Panc1 (cell line): ENCODE measurements around the gene PEDS1. TPM values are rescaled to one million over a fixed set of nuclear protein-coding genes. Genes with fewer than 3 reads are reported as not detected.
A peak's percentile ranks its signal among the peaks of the same experiment; 100 is the strongest.

Source experiments
- ATAC-seq: fragments of 200-7000 bp; cut with Tn5 transposase; 2 replicates; pipeline ENCODE4 v1.9.1; 2020; ENCODE audit warnings: mild to moderate bottlenecking, moderate library complexity
- BruUV-seq: library from RNA; stranded (reverse); fragments of 400-500 nt; replicated peaks from 2 replicates; lab custom pipeline; 2021; lab: Mats Ljungman, UMichigan
- CTCF ChIA-PET: fragments of 300-600 bp; sonication (Branson Sonifier 250); formaldehyde crosslinking; loops from one replicate; lab custom pipeline; 2022; ENCODE audit warnings: antibody characterized with exemption; lab: Charles Lee
- POLR2A ChIA-PET: fragments of 300-600 bp; sonication (Branson Sonifier 250); formaldehyde crosslinking; loops from one replicate; lab custom pipeline; 2022; ENCODE audit warnings: antibody characterized with exemption; lab: Charles Lee
- DNase-seq: peaks from one replicate; pipeline ENCODE4 v3.0.0-alpha.2; 2010; ENCODE audit warnings: low read depth, low spot score
- H3K27ac ChIP-seq: 2 replicates; pipeline ENCODE4 v1.5.1; 2011; ENCODE audit warnings: mild to moderate bottlenecking, low read length, inconsistent platforms
- H3K27me3 ChIP-seq: fragments of 200-500 bp; sonication (Bioruptor generic); 2 replicates; pipeline ENCODE4 v1.6.0; 2014; ENCODE audit warnings: low read length, inconsistent platforms; ENCODE audit not compliant: control insufficient read depth, insufficient read depth
- H3K36me3 ChIP-seq: fragments of 200-500 bp; sonication (Bioruptor generic); 2 replicates; pipeline ENCODE4 v1.5.1; 2014; ENCODE audit warnings: inconsistent platforms, mild to moderate bottlenecking, low read length, moderate library complexity; ENCODE audit not compliant: control insufficient read depth, insufficient read depth
- H3K4me1 ChIP-seq: 2 replicates; pipeline ENCODE4 v1.5.1; 2011; ENCODE audit warnings: inconsistent platforms, mild to moderate bottlenecking, low read length, moderate library complexity; ENCODE audit not compliant: control insufficient read depth, insufficient read depth
- H3K4me3 ChIP-seq, 2 experiments: 2 replicates each; pipeline ENCODE4 v1.5.1; 2011 to 2012; ENCODE audit warnings: low read depth in 2 of 2, low read length in 2 of 2, mild to moderate bottlenecking in 2 of 2, inconsistent platforms in 1 of 2, moderate library complexity in 1 of 2
- H3K9me3 ChIP-seq: fragments of 200-500 bp; sonication (Bioruptor generic); 2 replicates; pipeline ENCODE4 v1.5.1; 2014; ENCODE audit warnings: low read depth, mild to moderate bottlenecking, inconsistent platforms, low read length, moderate library complexity; ENCODE audit not compliant: control insufficient read depth, insufficient read depth
- POLR2AphosphoS5 ChIP-seq: IDR thresholded peaks from 2 replicates; pipeline ENCODE4 v1.6.1; 2012; ENCODE audit warnings: mild to moderate bottlenecking, low read depth, low read length, moderate library complexity
- SIN3A ChIP-seq: IDR thresholded peaks from 2 replicates; pipeline ENCODE4 v1.6.1; 2012; ENCODE audit warnings: low read depth, mild to moderate bottlenecking, low read length, moderate library complexity, borderline replicate concordance; ENCODE audit not compliant: insufficient read depth
- TCF7L2 ChIP-seq: IDR thresholded peaks from 2 replicates; pipeline ENCODE4 v1.6.1; 2011; ENCODE audit warnings: mild to moderate bottlenecking, low read depth, low read length, inconsistent platforms
- in situ Hi-C: cut with HindIII; loops from 2 replicates; pipeline ENCODE4 v1.10.0; 2016; ENCODE audit warnings: low sequenced_read_pairs, low pct_unique_long_range_greater_than_20kb
- intact Hi-C: fragments of 100-400 bp; cut with micrococcal nuclease; formaldehyde crosslinking; loops from one replicate; pipeline ENCODE4 v1.10.0; 2022; ENCODE audit not compliant: unreplicated experiment
- total RNA-seq: library from RNA; stranded (reverse); gene quantifications from one replicate; pipeline ENCODE4 v1.2.1, GENCODE V29; 2021; ENCODE audit not compliant: unreplicated experiment
- TF ChIP-seq, protein P1 (sequence below): fragments of 450-650 bp; IDR thresholded peaks from 2 replicates; pipeline ENCODE4 v1.5.1; 2017; ENCODE audit warnings: mild to moderate bottlenecking
- TF ChIP-seq, protein P2 (sequence below), 2 experiments: IDR thresholded peaks; 2 replicates each; pipeline ENCODE4 v1.6.1; 2011 to 2012; ENCODE audit warnings: low read depth in 2 of 2, control low read depth in 1 of 2, low read length in 1 of 2, mild to moderate bottlenecking in 1 of 2, moderate library complexity in 1 of 2; ENCODE audit not compliant: insufficient read depth in 1 of 2

PEDS1 gene
- total RNA-seq, 1 experiment from 2014 or later, result 88.9 TPM

DNA sequence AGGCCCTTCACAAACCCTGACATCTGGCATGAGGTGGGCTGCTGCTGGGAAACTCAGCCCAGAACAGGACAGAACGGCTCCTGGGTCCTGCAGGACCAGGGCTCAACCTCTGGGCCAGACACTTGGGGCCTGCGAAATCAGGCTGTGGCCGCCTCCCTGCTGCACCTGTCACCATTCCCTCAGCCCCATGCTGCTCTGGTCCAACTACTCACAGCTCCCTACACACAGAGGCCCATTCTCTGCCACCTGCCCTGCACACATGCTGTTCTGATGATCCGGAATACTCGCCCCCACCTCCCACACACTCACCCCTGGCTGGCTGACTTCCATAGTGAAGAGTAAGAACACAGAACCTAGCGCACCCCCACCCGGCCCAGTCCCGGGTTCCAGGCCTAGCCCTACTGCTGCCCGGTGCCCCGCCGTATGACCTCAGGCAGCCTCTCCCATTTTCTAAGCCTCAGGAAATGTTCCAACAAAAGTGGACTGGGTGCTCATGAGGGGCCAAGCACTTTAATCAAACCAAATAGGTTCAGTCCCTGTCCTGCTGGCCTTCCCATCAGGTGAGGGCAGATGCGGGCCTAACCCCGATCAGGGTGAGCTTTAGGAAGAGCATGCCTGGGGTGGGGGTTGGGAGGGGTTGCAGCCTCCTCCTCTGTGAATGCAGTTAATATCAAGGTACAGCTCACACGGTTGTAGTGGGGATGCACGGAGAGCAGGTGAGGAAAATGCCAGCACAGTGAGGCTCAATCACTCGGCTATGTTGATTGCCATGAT lies 3.9 kb downstream of the PEDS1 start:
- Histone ChIP-seq H3K36me3 (peaks cover 13% of the 10 kb centered on the region), H3K4me1 (peaks cover 66% of the 10 kb centered on the region), H3K4me3 (peak overlapping the region; percentile 92 to 95), H3K9me3 (no peaks in the 10 kb centered on the region), H3K27me3 (no peaks in the 10 kb centered on the region), H3K27ac (peak overlapping the region; percentile 97)
- ATAC-seq (no peak), DNase-seq (no peak)
- TF ChIP-seq TCF7L2 (no peak), POLR2AphosphoS5 (no peak), SIN3A (no peak)
- TF ChIP-seq, protein P1, sequence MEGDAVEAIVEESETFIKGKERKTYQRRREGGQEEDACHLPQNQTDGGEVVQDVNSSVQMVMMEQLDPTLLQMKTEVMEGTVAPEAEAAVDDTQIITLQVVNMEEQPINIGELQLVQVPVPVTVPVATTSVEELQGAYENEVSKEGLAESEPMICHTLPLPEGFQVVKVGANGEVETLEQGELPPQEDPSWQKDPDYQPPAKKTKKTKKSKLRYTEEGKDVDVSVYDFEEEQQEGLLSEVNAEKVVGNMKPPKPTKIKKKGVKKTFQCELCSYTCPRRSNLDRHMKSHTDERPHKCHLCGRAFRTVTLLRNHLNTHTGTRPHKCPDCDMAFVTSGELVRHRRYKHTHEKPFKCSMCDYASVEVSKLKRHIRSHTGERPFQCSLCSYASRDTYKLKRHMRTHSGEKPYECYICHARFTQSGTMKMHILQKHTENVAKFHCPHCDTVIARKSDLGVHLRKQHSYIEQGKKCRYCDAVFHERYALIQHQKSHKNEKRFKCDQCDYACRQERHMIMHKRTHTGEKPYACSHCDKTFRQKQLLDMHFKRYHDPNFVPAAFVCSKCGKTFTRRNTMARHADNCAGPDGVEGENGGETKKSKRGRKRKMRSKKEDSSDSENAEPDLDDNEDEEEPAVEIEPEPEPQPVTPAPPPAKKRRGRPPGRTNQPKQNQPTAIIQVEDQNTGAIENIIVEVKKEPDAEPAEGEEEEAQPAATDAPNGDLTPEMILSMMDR, result no peak
- TF ChIP-seq, protein P2, sequence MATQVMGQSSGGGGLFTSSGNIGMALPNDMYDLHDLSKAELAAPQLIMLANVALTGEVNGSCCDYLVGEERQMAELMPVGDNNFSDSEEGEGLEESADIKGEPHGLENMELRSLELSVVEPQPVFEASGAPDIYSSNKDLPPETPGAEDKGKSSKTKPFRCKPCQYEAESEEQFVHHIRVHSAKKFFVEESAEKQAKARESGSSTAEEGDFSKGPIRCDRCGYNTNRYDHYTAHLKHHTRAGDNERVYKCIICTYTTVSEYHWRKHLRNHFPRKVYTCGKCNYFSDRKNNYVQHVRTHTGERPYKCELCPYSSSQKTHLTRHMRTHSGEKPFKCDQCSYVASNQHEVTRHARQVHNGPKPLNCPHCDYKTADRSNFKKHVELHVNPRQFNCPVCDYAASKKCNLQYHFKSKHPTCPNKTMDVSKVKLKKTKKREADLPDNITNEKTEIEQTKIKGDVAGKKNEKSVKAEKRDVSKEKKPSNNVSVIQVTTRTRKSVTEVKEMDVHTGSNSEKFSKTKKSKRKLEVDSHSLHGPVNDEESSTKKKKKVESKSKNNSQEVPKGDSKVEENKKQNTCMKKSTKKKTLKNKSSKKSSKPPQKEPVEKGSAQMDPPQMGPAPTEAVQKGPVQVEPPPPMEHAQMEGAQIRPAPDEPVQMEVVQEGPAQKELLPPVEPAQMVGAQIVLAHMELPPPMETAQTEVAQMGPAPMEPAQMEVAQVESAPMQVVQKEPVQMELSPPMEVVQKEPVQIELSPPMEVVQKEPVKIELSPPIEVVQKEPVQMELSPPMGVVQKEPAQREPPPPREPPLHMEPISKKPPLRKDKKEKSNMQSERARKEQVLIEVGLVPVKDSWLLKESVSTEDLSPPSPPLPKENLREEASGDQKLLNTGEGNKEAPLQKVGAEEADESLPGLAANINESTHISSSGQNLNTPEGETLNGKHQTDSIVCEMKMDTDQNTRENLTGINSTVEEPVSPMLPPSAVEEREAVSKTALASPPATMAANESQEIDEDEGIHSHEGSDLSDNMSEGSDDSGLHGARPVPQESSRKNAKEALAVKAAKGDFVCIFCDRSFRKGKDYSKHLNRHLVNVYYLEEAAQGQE (IDR thresholded peaks at IDR 0.05; ENCODE audit: insufficient read depth in 1 of 2, low read depth in 2 of 2, low read length in 1 of 2), result no peak
- TSS peak; percentile 47 for BruUV-seq
- intact Hi-C loops, result no loop called here
- in situ Hi-C loops, result no loop called here
- POLR2A ChIA-PET, result interaction anchor here (0.6 kb wide), 1 partner anchor 26 kb away, joined by 3 read pairs; no protein-coding TSS in a partner anchor
- CTCF ChIA-PET, result no interaction called here

DNA sequence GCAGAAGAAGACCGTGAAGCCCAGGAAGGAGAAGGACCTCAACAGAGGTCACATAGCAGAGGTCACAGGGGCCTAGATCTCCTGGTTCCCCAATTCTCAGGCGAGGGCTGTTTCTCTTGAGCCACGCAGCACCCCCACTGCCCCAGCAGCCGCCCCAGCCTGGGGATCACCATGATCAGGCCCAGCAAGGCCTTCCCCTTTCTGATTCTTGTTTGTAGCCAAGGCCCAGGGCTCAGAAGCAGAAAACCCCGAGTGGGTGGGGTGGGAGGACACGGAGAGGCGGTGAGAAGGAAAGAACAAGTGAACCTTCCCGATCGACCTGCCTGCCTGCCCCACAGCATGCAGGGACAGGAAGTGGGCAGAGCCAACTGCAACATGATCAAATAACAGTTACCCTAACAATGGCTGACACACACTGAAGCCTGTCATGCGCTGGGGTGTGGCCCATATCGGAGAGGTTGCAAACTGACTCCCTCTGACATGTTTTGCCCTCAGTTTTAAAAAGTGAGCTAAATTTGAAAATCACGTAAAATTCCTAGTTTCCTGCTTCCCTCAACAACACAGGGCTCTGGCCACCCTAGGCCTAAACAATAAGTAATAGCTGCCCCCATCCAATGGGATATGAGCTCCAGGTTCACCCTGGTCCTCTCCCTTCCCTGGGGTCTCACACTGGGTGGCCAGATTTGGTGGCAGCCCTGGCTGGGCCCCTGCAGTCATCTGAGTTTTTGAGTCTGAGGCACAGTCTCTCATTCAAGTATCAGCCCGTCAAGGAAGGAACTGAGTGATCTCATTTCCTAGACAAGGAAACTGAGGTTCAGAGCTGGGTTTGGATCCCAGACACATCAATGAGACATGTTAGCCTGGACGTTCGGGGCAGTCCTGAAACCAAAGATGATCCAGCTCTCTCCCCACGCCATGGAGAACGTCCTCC lies 6.5 kb downstream of the PEDS1 start:
- no peaks in the 10 kb centered on the region for H3K9me3 ChIP-seq
- H3K4me3 ChIP-seq, result no peak overlapping the region
- TF ChIP-seq TCF7L2, result no peak
- TF ChIP-seq, protein P1, result no peak
- no peak for TF ChIP-seq POLR2AphosphoS5
- TF ChIP-seq SIN3A, result no peak
- TF ChIP-seq, protein P2 (IDR thresholded peaks at IDR 0.05; ENCODE audit: insufficient read depth in 1 of 2, low read depth in 2 of 2, low read length in 1 of 2), result no peak
- DNase-seq (no peak), ATAC-seq (no peak)
- peaks cover 15% of the 10 kb centered on the region for H3K36me3 ChIP-seq
- H3K27me3 ChIP-seq, result no peaks in the 10 kb centered on the region
- POLR2A ChIA-PET, result no interaction called here
- H3K27ac ChIP-seq, result peak overlapping the region; percentile 74
- BruUV-seq, result TSS peak; percentile 6
- peaks cover 79% of the 10 kb centered on the region for H3K4me1 ChIP-seq
- intact Hi-C loops, result no loop called here
- in situ Hi-C loops, result no loop called here
- CTCF ChIA-PET, result no interaction called here
